ENCODE results near the gene CCDC93. TPM values are rescaled to one million over a fixed set of nuclear protein-coding genes. Genes with fewer than 3 reads are reported as not detected.

CCDC93 gene
- total RNA-seq, 1 experiment from 2014 or later = 19.9 TPM

DNA sequence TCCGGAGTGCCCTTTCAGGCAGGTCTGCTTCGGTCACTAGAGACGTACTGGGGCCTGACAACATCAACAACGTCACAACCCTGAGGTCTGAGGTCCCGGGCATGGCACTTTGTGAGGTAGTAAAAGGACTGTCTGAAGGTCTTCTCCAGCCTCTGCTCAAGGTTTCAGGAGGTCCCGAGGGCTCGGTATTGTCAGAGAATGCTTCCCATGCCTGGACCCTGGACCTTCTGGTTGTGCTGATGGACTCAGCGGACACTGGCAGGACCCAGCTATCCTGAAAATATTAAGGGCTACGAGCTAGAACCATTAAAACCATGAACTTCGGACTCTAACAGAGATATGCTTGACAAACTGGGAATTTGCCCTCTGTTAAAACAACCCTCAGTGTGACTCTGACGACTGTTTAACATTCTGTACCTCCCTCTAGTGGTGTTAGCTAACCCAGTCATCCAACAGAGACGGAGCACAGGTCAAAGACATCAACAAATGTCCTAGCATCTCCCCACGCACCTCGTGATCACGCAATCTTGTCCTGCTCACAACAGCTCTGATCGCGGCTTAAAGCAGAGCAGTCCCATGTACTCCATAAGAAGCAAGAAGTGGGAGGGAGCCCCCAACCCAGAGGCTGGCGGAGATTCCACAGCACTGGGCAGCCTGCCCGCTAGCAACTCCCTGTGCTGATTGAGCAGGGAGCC, 96.5 kb downstream of the CCDC93 start:
- no peak for DNase-seq (ENCODE audit: low read depth)

DNA sequence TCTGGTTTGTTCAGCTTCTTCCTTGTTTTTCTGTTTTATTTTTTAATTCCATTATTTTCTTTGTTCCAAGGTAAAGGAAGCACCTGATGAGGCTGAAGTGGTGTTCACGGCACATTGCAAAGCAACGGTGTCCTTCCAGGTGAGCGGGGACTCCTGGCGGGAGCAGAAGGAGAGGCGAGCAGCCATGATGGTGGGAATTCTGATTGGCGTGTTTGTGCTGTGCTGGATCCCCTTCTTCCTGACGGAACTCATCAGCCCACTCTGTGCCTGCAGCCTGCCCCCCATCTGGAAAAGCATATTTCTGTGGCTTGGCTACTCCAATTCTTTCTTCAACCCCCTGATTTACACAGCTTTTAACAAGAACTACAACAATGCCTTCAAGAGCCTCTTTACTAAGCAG, 110.9 kb downstream of the CCDC93 start:
- DNase-seq (ENCODE audit: low read depth) = no peak

DNA sequence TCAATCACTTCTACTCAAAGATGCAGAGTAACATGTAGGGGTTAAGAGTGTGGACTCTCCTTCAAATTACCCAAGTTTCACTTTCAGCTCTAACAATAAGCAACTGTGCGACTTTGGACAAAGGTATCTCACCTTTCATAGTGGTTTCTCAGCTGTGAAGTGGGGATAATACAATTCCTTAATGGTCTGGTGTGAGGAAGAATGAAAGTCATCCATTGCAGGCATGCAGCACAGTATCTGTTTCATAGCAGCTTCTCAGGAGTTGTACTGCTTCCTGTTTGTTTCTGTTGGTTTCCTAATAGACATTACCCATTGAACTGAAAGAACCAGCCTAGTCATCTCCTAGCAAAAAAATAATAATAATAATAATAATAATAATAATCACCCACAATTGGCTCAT, 125.0 kb downstream of the CCDC93 start:
- DNase-seq (ENCODE audit: low read depth) = no peak

- no peak for DNase-seq (ENCODE audit: low read depth)
Measured at GRCh38 chr2:117885308-117885707, 128.6 kb downstream of the CCDC93 start.

GRCh38 chr2:117879003-117879402, 134.9 kb downstream of the CCDC93 start:
- DNase-seq (ENCODE audit: low read depth) = no peak

GRCh38 chr2:117875786-117876185, 138.1 kb downstream of the CCDC93 start:
- DNase-seq (ENCODE audit: low read depth) = no peak

Other genes starting within 250 kb of the CCDC93 start
- 113 and 169 TPM in 2 replicates for gene DDX18, start 199.4 kb downstream of the CCDC93 start, total RNA-seq (2014; rRNA removed; shearing (Covaris generic))
- 7.8 and 20.5 TPM in 2 replicates for gene INSIG2, start 74.4 kb upstream of the CCDC93 start, total RNA-seq (2014; rRNA removed; shearing (Covaris generic))

All from Daoy (cell line).